Measurements from ENCODE around the gene EIF3F. TPM values are rescaled to one million over a fixed set of nuclear protein-coding genes. Genes with fewer than 3 reads are reported as not detected.

EIF3F gene
- total and polyA plus RNA-seq, 2 donors (not counting 3 experiments of a cell fraction or from before 2014, with no cell fraction given): 411 to 436 TPM

GRCh38 chr11:8023831-8024555 is 36.9 kb downstream of the EIF3F start:
- CTCF ChIA-PET: interaction anchor here (1.0 to 2.1 kb wide), 3 partner anchors 9 to 75 kb away, joined by 5 to 6 read pairs (median 5); no protein-coding TSS in a partner anchor

More at GRCh38 chr11:8023831-8024555, 36.9 kb downstream of the EIF3F start:
- H3K79me2 ChIP-seq (ENCODE audit: control insufficient read depth, insufficient read depth, low read length): no peaks in the 10 kb centered on the region
- H3K9me3 ChIP-seq (replicated peaks; ENCODE audit: control insufficient read depth, insufficient read depth, low read length): no peaks in the 10 kb centered on the region
- FAIRE-seq (no peak), DNase-seq (ENCODE audit: low read depth, low spot score) (no peak)
- H3K4me3 ChIP-seq (replicated peaks in 1 of 3; ENCODE audit: insufficient read depth in 1 of 3, low read depth in 1 of 3, low read length in 3 of 3): no peak overlapping the region
- H3K4me2 ChIP-seq (ENCODE audit: insufficient read depth, low read length): no peak overlapping the region
- BruUV-seq (replicated peaks): no TSS peak
- H2AFZ ChIP-seq (ENCODE audit: low read depth, low read length): no peak overlapping the region
- no peaks in the 10 kb centered on the region for H3K9me1 ChIP-seq (replicated peaks; ENCODE audit: control insufficient read depth, extremely low read depth, insufficient read depth, low read length)
- peaks cover 15 to 33% of the 10 kb centered on the region in 2 experiments for H3K27me3 ChIP-seq (ENCODE audit: control insufficient read depth in 2 of 2, insufficient read depth in 2 of 2, low read length in 2 of 2)
- intact Hi-C loops (cut with micrococcal nuclease): no loop called here
- H3K36me3 ChIP-seq (ENCODE audit: control insufficient read depth in 2 of 2, extremely low read depth in 1 of 2, insufficient read depth in 2 of 2, low read length in 2 of 2): no peaks in the 10 kb centered on the region
- H4K20me1 ChIP-seq (replicated peaks; ENCODE audit: control insufficient read depth, extremely low read depth, insufficient read depth, low read length): no peaks in the 10 kb centered on the region
- H3K4me1 ChIP-seq (ENCODE audit: control insufficient read depth, extremely low read depth, insufficient read depth, low read length): peaks cover 3% of the 10 kb centered on the region
- POLR2A ChIA-PET: no interaction called here
- TF ChIP-seq EZH2 (IDR thresholded peaks at IDR 0.05; ENCODE audit: borderline replicate concordance, low read depth, low read length, severe bottlenecking) (no peak), JUN (IDR thresholded peaks at IDR 0.05; ENCODE audit: borderline replicate concordance, insufficient read depth, insufficient read length, low read depth) (no peak), POLR2AphosphoS5 (IDR thresholded peaks at IDR 0.05; ENCODE audit: insufficient read depth, low read depth, low read length) (no peak), GATA2 (IDR thresholded peaks at IDR 0.05; ENCODE audit: insufficient read depth, insufficient read length, low read depth, low read length) (no peak), MYC (IDR thresholded peaks at IDR 0.05; ENCODE audit: low read depth, low read length) (no peak), FOS (IDR thresholded peaks at IDR 0.05; ENCODE audit: borderline replicate concordance, insufficient read depth, low read length) (no peak), POLR2A (IDR thresholded peaks at IDR 0.05; ENCODE audit: low read depth, low read length) (no peak), CTCF (IDR thresholded peaks at IDR 0.05; ENCODE audit: extremely low read depth in 1 of 2, insufficient read depth in 1 of 2, low read depth in 1 of 2, low read length in 2 of 2) (no peak), MAX (IDR thresholded peaks at IDR 0.05; ENCODE audit: insufficient read depth, insufficient read length) (no peak)
- dilution Hi-C loops (cut with MboI; ENCODE audit: extremely low pct_ligation_motif_present, low sequenced_read_pairs): no loop called here
- H3K9ac ChIP-seq (replicated peaks; ENCODE audit: extremely low read depth, insufficient read depth, low read length): no peak overlapping the region
- no peak overlapping the region for H3K27ac ChIP-seq (ENCODE audit: insufficient read depth, low read depth, low read length)
